ENCODE results near the gene ATP2A1.
"Not testable (repeated sequence)": the region's sequence is repeated elsewhere in the genome, so short reads cannot be mapped to it uniquely, and the experiment has no call there.

ATP2A1 gene

DNA sequence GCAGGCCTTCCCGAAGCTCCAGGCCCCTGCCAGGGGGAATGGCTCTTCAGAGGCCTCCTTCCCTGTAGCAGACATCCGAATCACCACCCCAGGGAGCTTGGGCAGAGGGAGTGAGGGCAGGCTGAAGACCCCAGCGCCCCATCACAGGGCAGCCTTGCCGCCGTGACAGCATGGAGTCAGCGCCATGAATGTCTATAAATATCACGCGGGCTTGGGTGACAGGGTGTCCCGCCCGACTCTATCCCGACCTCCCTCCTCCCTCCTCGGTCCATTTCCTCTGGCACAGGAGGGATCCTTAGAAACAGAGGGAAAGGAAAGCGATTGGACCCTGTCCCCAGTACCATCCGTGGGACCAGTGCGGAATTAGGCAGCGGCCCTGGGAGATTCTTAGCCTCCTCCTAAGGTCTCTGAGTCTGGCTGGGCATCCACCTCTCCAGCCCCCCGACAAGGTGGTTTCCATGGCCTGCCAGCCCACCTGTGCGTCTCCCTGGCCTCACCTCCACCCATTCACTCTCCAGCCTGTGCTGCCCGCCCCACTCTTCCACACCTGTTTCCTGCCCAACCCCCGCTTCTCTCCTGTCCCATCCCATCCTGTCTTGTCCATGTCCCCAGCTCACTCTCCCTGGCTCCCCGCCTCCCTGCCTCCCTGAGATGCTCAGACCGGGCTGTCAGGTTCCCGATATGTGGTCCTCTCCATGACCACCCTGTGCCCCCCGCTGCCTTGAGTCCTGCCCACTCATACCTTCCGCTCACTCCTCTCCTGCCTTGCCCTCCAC lies 5.1 kb downstream of the ATP2A1 start:
- DNase-seq: no peak

DNA sequence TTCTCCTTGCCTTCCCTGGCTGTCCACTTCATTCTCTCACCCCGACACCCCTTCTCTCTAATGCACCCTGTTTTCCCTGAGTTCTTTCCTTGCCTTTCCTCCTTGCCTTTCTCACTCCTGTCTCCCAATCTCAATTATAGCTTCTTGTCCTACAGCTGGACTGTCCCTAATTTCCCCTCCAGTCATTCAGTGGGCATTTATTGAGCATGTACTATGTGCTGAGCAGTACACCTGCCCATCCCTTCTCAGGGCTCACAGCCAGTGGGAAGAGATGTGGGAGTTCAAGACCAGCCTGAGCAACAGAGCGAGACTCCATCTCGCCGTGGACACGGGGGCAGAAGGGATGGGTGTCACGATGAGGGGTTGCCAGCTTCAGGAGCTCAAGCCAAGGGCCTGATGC lies 5.8 kb downstream of the ATP2A1 start:
- DNase-seq: no peak

- DNase-seq: no peak
Measured at GRCh38 chr16:28886945-28887344, 8.7 kb downstream of the ATP2A1 start.

DNA sequence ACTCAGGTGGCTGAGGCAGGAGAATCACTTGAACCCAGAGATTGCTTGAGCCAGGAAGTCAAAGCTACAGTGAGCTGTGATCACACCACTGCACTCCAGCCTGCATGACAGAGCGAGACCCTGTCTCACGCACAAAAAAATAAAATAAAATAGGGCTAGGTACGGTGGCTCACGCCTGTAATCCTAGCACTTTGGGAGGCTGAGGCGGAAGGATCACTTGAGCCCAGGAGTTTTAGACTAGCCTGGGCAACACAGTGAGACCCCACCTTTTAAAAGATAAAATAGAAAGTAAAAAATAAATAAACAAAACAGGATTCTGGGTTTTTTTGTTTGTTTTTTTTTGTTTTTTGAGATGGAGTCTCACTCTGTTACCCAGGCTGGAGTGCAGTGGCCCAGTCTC lies 12.1 kb downstream of the ATP2A1 start:
- DNase-seq: not testable (repeated sequence)

GRCh38 chr16:28891964-28892890 lies 13.9 kb downstream of the ATP2A1 start:
- DNase-seq: no peak

- no peak for DNase-seq
Measured at GRCh38 chr16:28893291-28893690, 15.0 kb downstream of the ATP2A1 start.

DNA sequence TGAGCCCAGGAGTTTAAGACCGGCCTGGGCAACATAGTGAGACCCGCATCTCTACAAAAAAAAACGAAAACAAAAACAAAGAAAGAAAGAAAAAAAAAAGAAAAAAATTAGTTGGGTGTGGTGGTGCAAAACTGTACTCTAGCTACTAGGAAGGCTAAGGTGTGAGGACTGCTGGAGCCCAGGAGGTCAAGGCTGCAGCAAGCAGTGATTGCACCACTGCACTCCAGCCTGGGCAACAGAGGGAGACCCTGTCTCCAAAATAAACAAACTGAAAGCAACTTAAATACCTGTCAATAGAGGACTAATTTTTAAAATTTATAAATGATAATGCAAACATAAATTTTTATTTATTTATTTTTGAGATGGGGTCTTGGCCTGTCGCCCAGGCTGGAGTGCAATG lies 17.3 kb downstream of the ATP2A1 start:
- no peak for DNase-seq

DNA sequence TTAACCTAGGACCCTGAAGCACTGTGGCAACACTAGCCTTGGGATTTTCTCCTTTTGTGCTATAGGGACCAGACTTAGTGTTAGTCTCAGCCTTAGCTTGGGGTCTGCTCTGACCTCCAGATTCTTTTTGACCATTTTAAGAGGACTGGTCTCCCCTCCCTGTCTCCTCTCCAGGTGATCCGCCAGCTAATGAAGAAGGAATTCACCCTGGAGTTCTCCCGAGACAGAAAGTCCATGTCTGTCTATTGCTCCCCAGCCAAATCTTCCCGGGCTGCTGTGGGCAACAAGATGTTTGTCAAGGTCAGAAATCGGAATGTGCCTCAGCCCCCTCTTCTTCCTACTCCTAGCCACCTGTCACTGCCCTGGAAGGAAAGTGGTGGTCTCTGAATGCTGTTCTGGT lies 19.5 kb downstream of the ATP2A1 start:
- no peak for DNase-seq

- DNase-seq: no peak
Measured at GRCh38 chr16:28898266-28898665, 20.0 kb downstream of the ATP2A1 start.

DNA sequence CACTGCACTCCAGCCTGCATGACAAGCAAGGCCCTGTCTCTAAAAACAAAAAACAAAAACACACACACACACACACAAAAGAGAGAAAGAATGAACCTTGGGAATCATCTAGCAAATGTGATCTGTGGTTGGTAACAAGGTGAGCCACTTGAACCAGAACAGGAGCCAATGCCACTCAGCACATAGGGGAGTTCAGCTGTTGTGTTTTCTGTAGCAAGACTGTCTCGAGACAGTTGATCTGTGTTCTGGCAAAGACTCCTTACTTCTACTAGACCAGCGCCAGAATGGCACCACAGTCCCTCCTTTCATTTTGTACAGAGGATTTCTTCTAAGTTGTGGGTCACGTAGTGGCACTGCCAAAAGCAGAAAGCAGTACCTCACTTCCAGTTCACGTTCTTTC lies 20.7 kb downstream of the ATP2A1 start:
- DNase-seq: no peak

- no peak for DNase-seq
Measured at GRCh38 chr16:28899882-28900590, 21.7 kb downstream of the ATP2A1 start.

- DNase-seq: no peak
Measured at GRCh38 chr16:28900601-28901000, 22.3 kb downstream of the ATP2A1 start.

DNA sequence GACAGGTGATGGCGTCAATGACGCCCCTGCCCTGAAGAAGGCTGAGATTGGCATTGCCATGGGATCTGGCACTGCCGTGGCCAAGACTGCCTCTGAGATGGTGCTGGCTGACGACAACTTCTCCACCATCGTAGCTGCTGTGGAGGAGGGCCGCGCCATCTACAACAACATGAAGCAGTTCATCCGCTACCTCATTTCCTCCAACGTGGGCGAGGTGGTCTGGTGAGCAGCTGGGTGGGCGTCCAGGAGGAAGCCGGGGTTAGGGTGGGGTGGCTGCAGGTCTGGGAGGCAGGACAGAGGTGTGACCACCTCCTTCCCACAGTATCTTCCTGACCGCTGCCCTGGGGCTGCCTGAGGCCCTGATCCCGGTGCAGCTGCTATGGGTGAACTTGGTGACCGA lies 23.6 kb downstream of the ATP2A1 start:
- no peak for DNase-seq

- DNase-seq: no peak
Measured at GRCh38 chr16:28902909-28903308, 24.6 kb downstream of the ATP2A1 start.

DNA sequence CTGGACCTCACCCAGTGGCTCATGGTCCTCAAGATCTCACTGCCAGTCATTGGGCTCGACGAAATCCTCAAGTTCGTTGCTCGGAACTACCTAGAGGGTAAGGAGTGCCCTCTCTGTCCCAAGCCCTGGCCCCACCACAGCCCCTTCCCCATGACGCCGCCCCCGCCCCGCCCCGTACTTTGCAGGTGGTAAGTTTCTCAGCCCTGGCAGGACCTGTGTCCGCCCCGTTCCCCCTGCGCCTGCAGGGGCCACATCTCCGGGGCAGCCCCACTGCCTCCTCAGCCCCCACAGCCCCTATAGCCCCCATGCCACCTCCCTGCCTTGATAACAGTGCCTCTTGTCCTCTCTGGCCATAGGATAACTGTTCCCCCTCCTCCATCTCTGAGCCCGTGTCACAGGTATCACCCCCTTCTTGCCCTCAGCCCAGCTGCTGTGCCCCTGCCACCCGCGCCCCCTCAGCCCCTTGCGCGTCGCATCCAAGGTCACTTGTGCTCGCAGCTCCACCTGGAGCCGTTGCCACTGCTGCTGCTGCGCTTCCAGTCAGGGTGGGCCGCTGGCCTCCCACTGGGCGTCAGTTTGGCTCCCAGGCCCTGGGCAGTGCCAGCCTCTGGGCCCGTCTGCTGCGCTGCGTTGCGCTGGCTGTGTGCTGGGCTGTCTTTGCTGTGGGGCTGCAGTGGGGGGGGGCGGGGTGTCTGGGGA lies 25.2 kb downstream of the ATP2A1 start:
- no peak for DNase-seq

GRCh38 chr16:28904363-28904762 lies 26.1 kb downstream of the ATP2A1 start:
- DNase-seq: no peak

DNA sequence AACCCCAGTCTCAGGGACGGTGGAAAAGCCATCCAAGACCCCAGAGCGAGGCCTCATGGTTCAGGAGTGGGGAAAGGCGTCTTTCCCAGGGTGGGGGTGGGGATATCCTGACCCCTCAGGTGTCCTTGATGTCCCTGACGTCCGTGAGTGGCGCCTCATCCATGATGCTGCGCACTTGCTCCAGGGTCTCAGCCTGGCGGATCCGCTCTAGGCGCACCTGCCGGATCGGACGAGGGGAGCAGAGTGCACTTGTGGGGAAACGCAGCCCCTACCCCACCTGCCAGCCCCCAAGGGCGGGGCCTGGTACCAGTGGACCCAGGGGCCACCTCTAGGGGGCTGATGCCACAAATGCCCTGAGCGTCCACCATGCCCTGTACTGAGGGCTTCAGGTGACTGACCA lies 26.5 kb downstream of the ATP2A1 start:
- DNase-seq: no peak

GRCh38 chr16:28905229-28905754 lies 27.0 kb downstream of the ATP2A1 start:
- DNase-seq: no peak

GRCh38 chr16:28905800-28906372 lies 27.6 kb downstream of the ATP2A1 start:
- DNase-seq: no peak

- DNase-seq: no peak
Measured at GRCh38 chr16:28910086-28911031, 32.1 kb downstream of the ATP2A1 start.

DNA sequence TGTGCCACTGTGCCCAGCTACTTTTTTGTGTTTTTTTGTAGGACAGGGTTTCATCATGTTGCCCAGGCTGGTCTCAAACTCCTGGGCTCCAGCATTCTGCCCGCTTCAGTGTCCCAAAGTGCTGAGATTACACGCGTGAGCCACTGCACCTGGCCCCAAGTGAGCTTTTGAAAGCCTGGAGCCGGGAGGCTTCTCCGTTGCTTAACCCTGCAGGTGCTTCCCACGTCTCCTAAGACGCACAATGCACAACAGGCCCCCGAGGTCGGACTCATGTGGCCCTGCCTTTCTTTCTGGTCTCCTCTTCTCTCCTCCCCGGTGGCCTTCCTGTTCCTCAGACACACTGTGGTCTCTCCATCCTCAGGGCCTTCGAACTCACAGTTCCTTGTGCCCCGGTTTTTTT lies 34.3 kb downstream of the ATP2A1 start:
- no peak for DNase-seq

Measured in activated gamma-delta T cell (primary cell).